Liver (tissue), 9 donors: ENCODE measurements around the gene TNNT1. TPM values are rescaled to one million over a fixed set of nuclear protein-coding genes. Genes with fewer than 3 reads are reported as not detected.

Experiments
- DNase-seq: peaks from one replicate; pipeline ENCODE4 v3.0.0-alpha.2; 2017; ENCODE audit warnings: low spot score
- H3K27ac ChIP-seq, 2 donors: one replicate each; pipeline ENCODE4 v1.7.0; 2013; ENCODE audit warnings: inconsistent platforms in 2 of 2, low read length in 2 of 2, control low read depth in 1 of 2, low read depth in 1 of 2, mild to moderate bottlenecking in 1 of 2
- H3K27me3 ChIP-seq, 4 donors: one replicate each; pipeline versions ENCODE4 v1.6.1 to v1.7.0; 2013; ENCODE audit warnings: low read length in 3 of 4, inconsistent platforms in 1 of 4, mild to moderate bottlenecking in 1 of 4, moderate library complexity in 1 of 4; ENCODE audit not compliant: control insufficient read depth in 4 of 4, insufficient read depth in 4 of 4
- H3K36me3 ChIP-seq, 4 donors: one replicate each; pipeline versions ENCODE4 v1.6.1 to v1.7.0; 2013; ENCODE audit warnings: low read length in 3 of 4, mild to moderate bottlenecking in 3 of 4, low read depth in 1 of 4, moderate library complexity in 1 of 4; ENCODE audit not compliant: control insufficient read depth in 4 of 4, insufficient read depth in 3 of 4
- H3K4me1 ChIP-seq, 4 donors: one replicate each; pipeline versions ENCODE4 v1.6.1 to v1.7.0; 2013; ENCODE audit warnings: low read length in 3 of 4, mild to moderate bottlenecking in 3 of 4, moderate library complexity in 1 of 4; ENCODE audit not compliant: control insufficient read depth in 4 of 4, insufficient read depth in 4 of 4
- H3K4me3 ChIP-seq, 3 donors: one replicate each; pipeline versions ENCODE4 v1.6.1 to v1.7.0; 2013; ENCODE audit warnings: low read length in 3 of 3, control low read depth in 1 of 3, low read depth in 1 of 3, mild to moderate bottlenecking in 1 of 3
- H3K9ac ChIP-seq, 2 donors: one replicate each; pipeline ENCODE4 v1.7.0; 2013; ENCODE audit warnings: low read length in 2 of 2, mild to moderate bottlenecking in 2 of 2, moderate library complexity in 2 of 2, control low read depth in 1 of 2, low read depth in 1 of 2
- H3K9me3 ChIP-seq, 4 donors: one replicate each; pipeline versions ENCODE4 v1.6.1 to v1.7.0; 2013; ENCODE audit warnings: low read length in 3 of 4; ENCODE audit not compliant: control insufficient read depth in 4 of 4
- EGR1 ChIP-seq, 2 donors: IDR thresholded peaks; 2 replicates each; pipeline ENCODE4 v1.6.1; 2016 to 2018; ENCODE audit warnings: antibody characterized with exemption in 2 of 2, low read depth in 2 of 2
- FOXA1 ChIP-seq: IDR thresholded peaks from 2 replicates; pipeline ENCODE4 v1.6.1; 2016; ENCODE audit warnings: antibody characterized with exemption
- FOXA2 ChIP-seq: IDR thresholded peaks from 2 replicates; pipeline ENCODE4 v1.6.1; 2016; ENCODE audit warnings: antibody characterized with exemption
- GABPA ChIP-seq, 2 donors: IDR thresholded peaks in 1 of 2; conservative IDR thresholded peaks in 1 of 2; 2 replicates each; pipeline ENCODE4 v1.6.1; 2016; ENCODE audit warnings: antibody characterized with exemption in 2 of 2, mild to moderate bottlenecking in 1 of 2, moderate library complexity in 1 of 2
- HNF4A ChIP-seq, 2 donors: conservative IDR thresholded peaks; 2 replicates each; pipeline ENCODE4 v1.6.1; 2016; ENCODE audit warnings: antibody characterized with exemption in 2 of 2, mild to moderate bottlenecking in 2 of 2
- RAD21 ChIP-seq, 2 donors: IDR thresholded peaks; 2 replicates each; pipeline ENCODE4 v1.6.1; 2016; ENCODE audit warnings: antibody characterized with exemption in 2 of 2, mild to moderate bottlenecking in 2 of 2
- RXRA ChIP-seq, 2 donors: IDR thresholded peaks; 2 replicates each; pipeline ENCODE4 v1.6.1; 2017 to 2018; ENCODE audit warnings: antibody characterized with exemption in 2 of 2, mild to moderate bottlenecking in 1 of 2
- SP1 ChIP-seq: IDR thresholded peaks from 2 replicates; pipeline ENCODE4 v1.6.1; 2018; ENCODE audit warnings: antibody characterized with exemption, mild to moderate bottlenecking
- TAF1 ChIP-seq: conservative IDR thresholded peaks from 2 replicates; pipeline ENCODE4 v1.6.1; 2016; ENCODE audit warnings: antibody characterized with exemption, mild to moderate bottlenecking
- WGBS: extraction: QIAGEN DNeasy Blood & Tissue Kit; methylation state at CpG from one replicate; pipeline ENCODE4 v1.1.7; 2013; 5-methylcytosine and 5-hydroxymethylcytosine counted together
- polyA plus RNA-seq, 2 donors: library from polyadenylated mRNA; stranded (reverse) in 1 of 2; unstranded in 1 of 2; fragments of 200-250 nt in 1 of 2; fragments of >200 nt in 1 of 2; fragmentation: Nextera tagmentation in 1 of 2; extraction: Ambion mirVana in 1 of 2; gene quantifications; one replicate each; pipeline versions ENCODE4 v1.2.1 to v1.2.3, GENCODE V29; 2013 to 2015
- total RNA-seq, 2 donors: library from RNA; depleted of rRNA; stranded (reverse); fragments of >200 nt; gene quantifications; one replicate each; pipeline ENCODE4 v1.2.3, GENCODE V29; 2014
- TF ChIP-seq, protein P1 (sequence below): IDR thresholded peaks from 2 replicates; pipeline ENCODE4 v1.6.1; 2016; ENCODE audit warnings: antibody characterized with exemption
- TF ChIP-seq, protein P2 (sequence below): IDR thresholded peaks from 2 replicates; pipeline ENCODE4 v1.6.1; 2016; ENCODE audit warnings: antibody characterized with exemption, mild to moderate bottlenecking
- TF ChIP-seq, protein P3 (sequence below): IDR thresholded peaks from 2 replicates; pipeline ENCODE4 v1.6.1; 2016; ENCODE audit warnings: antibody characterized with exemption
- TF ChIP-seq, protein P4 (sequence below): fragments of 150-350 bp; IDR thresholded peaks from 2 replicates; pipeline ENCODE4 v1.5.1; 2017; ENCODE audit warnings: improper control_type of control experiment, low read depth, low read length; ENCODE audit not compliant: missing input control
- donor health status: healthy.
- donor health status: healthy.
- donor health status: healthy.
- donor health status: healthy.
- donor health status: healthy.

Gene TNNT1
- total and polyA plus RNA-seq, 4 donors: 0.15 to 0.28 TPM; not detected in 2

DNA sequence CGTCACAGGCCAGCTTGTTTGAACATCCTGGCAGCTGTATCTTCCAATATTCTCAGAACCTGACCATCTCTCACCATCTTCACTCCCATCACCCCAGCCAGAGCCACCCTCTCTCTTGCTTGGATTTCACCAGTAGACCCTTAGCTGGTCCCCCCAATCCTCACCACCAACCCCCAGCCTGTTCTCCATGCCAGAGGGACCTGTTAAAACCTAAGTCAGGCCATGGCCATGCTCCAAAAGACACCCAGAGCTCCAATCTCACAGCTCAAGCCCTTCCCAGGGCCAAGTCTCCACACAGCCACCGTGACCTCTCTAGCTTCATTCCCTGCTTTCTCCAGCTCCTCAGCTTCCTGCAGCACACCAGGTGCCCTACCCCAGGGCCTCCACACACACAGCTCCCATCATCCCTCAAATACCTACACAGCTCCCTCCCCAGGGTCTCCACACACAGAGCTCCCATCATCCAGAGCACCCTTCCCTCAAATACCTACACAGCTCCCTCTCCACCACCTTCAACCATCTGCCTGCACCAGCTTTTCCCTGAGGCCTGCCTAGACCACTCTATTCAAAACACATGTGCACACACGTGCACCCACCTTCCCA is 59.6 kb downstream of the TNNT1 start:
- H3K9me3 ChIP-seq: no peaks in the 10 kb centered on the region
- 95% methylated on average over 3 of the region's 3 CpGs for WGBS
- no peak overlapping the region for H3K9ac ChIP-seq
- H3K4me1 ChIP-seq: peaks cover 3 to 16% (median 10%) of the 10 kb centered on the region in 4 donors
- H3K4me3 ChIP-seq: no peak overlapping the region
- TF ChIP-seq, protein P1, sequence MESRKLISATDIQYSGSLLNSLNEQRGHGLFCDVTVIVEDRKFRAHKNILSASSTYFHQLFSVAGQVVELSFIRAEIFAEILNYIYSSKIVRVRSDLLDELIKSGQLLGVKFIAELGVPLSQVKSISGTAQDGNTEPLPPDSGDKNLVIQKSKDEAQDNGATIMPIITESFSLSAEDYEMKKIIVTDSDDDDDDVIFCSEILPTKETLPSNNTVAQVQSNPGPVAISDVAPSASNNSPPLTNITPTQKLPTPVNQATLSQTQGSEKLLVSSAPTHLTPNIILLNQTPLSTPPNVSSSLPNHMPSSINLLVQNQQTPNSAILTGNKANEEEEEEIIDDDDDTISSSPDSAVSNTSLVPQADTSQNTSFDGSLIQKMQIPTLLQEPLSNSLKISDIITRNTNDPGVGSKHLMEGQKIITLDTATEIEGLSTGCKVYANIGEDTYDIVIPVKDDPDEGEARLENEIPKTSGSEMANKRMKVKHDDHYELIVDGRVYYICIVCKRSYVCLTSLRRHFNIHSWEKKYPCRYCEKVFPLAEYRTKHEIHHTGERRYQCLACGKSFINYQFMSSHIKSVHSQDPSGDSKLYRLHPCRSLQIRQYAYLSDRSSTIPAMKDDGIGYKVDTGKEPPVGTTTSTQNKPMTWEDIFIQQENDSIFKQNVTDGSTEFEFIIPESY: no peak
- TF ChIP-seq, protein P2, sequence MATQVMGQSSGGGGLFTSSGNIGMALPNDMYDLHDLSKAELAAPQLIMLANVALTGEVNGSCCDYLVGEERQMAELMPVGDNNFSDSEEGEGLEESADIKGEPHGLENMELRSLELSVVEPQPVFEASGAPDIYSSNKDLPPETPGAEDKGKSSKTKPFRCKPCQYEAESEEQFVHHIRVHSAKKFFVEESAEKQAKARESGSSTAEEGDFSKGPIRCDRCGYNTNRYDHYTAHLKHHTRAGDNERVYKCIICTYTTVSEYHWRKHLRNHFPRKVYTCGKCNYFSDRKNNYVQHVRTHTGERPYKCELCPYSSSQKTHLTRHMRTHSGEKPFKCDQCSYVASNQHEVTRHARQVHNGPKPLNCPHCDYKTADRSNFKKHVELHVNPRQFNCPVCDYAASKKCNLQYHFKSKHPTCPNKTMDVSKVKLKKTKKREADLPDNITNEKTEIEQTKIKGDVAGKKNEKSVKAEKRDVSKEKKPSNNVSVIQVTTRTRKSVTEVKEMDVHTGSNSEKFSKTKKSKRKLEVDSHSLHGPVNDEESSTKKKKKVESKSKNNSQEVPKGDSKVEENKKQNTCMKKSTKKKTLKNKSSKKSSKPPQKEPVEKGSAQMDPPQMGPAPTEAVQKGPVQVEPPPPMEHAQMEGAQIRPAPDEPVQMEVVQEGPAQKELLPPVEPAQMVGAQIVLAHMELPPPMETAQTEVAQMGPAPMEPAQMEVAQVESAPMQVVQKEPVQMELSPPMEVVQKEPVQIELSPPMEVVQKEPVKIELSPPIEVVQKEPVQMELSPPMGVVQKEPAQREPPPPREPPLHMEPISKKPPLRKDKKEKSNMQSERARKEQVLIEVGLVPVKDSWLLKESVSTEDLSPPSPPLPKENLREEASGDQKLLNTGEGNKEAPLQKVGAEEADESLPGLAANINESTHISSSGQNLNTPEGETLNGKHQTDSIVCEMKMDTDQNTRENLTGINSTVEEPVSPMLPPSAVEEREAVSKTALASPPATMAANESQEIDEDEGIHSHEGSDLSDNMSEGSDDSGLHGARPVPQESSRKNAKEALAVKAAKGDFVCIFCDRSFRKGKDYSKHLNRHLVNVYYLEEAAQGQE: no peak
- no peak for TF ChIP-seq HNF4A (conservative IDR thresholded peaks at IDR 0.05)
- TF ChIP-seq TAF1: no peak
- TF ChIP-seq, protein P3, sequence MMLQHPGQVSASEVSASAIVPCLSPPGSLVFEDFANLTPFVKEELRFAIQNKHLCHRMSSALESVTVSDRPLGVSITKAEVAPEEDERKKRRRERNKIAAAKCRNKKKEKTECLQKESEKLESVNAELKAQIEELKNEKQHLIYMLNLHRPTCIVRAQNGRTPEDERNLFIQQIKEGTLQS: no peak
- TF ChIP-seq FOXA2: no peak
- no peak for TF ChIP-seq RXRA (IDR thresholded peaks at IDR 0.05)
- no peak for TF ChIP-seq EGR1 (IDR thresholded peaks at IDR 0.05; ENCODE audit: low read depth in 2 of 2)
- TF ChIP-seq FOXA1: no peak
- TF ChIP-seq RAD21 (IDR thresholded peaks at IDR 0.05): no peak
- TF ChIP-seq, protein P4, sequence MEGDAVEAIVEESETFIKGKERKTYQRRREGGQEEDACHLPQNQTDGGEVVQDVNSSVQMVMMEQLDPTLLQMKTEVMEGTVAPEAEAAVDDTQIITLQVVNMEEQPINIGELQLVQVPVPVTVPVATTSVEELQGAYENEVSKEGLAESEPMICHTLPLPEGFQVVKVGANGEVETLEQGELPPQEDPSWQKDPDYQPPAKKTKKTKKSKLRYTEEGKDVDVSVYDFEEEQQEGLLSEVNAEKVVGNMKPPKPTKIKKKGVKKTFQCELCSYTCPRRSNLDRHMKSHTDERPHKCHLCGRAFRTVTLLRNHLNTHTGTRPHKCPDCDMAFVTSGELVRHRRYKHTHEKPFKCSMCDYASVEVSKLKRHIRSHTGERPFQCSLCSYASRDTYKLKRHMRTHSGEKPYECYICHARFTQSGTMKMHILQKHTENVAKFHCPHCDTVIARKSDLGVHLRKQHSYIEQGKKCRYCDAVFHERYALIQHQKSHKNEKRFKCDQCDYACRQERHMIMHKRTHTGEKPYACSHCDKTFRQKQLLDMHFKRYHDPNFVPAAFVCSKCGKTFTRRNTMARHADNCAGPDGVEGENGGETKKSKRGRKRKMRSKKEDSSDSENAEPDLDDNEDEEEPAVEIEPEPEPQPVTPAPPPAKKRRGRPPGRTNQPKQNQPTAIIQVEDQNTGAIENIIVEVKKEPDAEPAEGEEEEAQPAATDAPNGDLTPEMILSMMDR: no peak
- no peak for TF ChIP-seq GABPA (IDR thresholded peaks at IDR 0.05 in 1 of 2, conservative IDR thresholded peaks at IDR 0.05 in 1 of 2)
- TF ChIP-seq SP1: no peak
- peaks cover 0 to 2% (median 0%) of the 10 kb centered on the region in 4 donors for H3K27me3 ChIP-seq
- DNase-seq: no peak
- no peak overlapping the region for H3K27ac ChIP-seq
- H3K36me3 ChIP-seq: peaks cover 0 to 18% (median 7%) of the 10 kb centered on the region in 4 donors
